NCI-H748 (cell line): Measurements from ENCODE around the gene BCAM.

Experiments used
- DNase-seq: peaks from one replicate; lab custom pipeline; 2025; ENCODE audit not compliant: unreplicated experiment; lab: John Stamatoyannopoulos, UW

Gene BCAM

GRCh38 chr19:44789943-44790483 lies 18.9 kb upstream of the BCAM start:
- DNase-seq, result no peak

GRCh38 chr19:44792281-44792680 lies 16.6 kb upstream of the BCAM start:
- peak; percentile 27 for DNase-seq

- no peak for DNase-seq
Observed at GRCh38 chr19:44794610-44795009, 14.3 kb upstream of the BCAM start.

- DNase-seq, result no peak
Observed at GRCh38 chr19:44795398-44795987, 13.4 kb upstream of the BCAM start.

- peak; percentile 83 for DNase-seq
Observed at GRCh38 chr19:44796701-44797115, 12.2 kb upstream of the BCAM start.

GRCh38 chr19:44799627-44800346 lies 9.1 kb upstream of the BCAM start:
- DNase-seq, result no peak

GRCh38 chr19:44800461-44800860 lies 8.4 kb upstream of the BCAM start:
- peak; percentile 74 for DNase-seq

- peak; percentile 70 for DNase-seq
Observed at GRCh38 chr19:44803442-44804428, 5.2 kb upstream of the BCAM start.

- no peak for DNase-seq
Observed at GRCh38 chr19:44806291-44806690, 2.6 kb upstream of the BCAM start.

GRCh38 chr19:44807162-44807561 lies 1.7 kb upstream of the BCAM start:
- DNase-seq, result peak; percentile 84

- DNase-seq, result peak; percentile 39
Observed at GRCh38 chr19:44807652-44808462, 1.0 kb upstream of the BCAM start.

GRCh38 chr19:44809577-44810233 lies 802 bp downstream of the BCAM start:
- DNase-seq, result no peak

GRCh38 chr19:44810234-44811121 lies 1.6 kb downstream of the BCAM start:
- no peak for DNase-seq

GRCh38 chr19:44811122-44811419 lies 2.2 kb downstream of the BCAM start:
- DNase-seq, result no peak

GRCh38 chr19:44812142-44812718 lies 3.3 kb downstream of the BCAM start:
- DNase-seq, result no peak

- no peak for DNase-seq
Observed at GRCh38 chr19:44813070-44813840, 4.4 kb downstream of the BCAM start.

- DNase-seq, result no peak
Observed at GRCh38 chr19:44813841-44814470, 5.1 kb downstream of the BCAM start.

GRCh38 chr19:44814517-44814916 lies 5.6 kb downstream of the BCAM start:
- DNase-seq, result no peak
